ENCODE data around the gene CD55.

Gene CD55

DNA sequence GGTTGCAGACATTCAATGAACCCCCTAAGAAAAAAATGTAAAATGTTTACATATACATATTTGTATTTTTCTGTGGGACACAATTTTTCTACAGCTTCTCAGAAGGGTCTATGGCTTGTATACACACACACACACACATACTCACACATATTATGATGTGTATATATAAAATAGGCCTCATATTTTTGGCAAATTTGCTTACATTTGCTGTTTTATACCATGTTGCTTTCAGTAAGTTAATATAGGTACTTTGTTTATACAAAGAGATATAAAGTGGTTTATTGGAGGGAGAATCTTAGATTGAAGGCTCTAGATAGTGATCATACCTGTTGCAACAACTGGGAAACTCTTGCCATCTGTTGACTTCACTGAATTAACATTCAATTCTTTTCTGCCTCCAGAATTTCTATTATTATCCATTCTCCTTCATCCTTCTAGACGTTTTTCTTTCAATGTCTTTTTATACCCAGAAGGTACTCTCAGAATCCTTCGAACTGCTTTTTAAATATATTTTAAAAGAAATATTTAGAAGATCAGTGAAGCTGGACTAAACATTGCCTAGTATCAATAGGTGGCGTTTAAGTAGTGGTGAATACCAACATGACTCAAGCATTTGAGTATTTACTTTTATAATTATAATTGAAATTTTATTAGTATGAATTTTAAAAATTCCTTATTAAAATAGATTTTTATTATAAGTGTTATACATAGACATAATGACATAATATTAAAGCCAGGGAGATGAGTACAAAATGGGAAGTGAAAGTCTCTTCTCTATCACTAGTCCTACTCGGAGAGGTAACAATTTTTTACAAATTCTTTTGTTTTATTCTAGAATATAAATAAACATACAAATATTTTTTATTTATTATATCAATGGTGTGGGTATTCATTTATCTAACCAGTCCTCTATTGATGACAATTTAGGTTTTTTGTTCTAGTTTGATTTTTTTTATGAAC, 10.2 kb downstream of the CD55 start:
- DNase-seq = no peak

DNA sequence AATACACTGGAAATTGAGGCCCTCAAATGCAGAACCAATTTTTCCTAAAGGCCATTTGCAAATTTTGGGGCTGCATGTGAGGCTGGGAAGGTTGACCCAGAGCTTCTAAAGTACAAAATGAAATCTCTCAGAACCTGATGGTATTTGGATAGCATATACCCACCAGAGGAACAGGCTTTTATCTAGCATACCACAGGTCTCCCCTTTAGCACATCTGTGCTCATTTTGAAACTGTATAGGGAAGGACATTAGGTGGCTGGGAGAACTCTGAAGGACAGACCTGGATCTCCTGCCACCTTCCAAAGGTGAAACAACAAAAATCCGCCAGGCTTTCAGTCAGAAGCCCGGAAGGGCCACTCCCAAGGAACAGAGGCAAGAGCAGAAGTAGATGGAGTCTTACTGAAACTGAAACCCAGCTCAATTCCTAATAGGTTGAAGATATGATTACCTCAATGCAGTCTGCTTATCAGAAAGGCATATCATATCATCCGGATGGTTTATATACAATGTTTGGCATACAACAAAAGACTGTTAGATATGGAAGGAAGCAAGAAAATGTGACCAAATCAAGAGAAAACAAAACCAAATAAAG, 11.6 kb downstream of the CD55 start:
- DNase-seq = no peak

DNA sequence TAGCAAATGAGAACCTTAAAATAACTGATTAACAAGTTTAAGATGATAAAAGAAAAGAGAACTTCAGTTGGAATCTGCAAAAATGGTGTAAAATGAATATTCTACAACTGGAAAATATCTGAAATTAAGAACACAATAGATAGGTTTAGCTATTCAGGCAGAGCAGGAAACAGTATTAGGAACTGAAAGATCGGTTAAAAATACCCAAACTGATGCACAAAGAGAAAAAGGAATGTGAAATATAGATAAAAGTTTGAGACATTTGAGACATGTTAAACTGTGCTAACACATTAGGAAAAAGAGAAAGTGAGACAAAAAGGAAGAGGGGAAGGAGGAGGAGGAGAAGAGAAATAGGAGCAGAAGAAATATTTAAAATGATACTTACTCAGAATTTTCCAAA, 12.1 kb downstream of the CD55 start:
- DNase-seq = no peak

DNA sequence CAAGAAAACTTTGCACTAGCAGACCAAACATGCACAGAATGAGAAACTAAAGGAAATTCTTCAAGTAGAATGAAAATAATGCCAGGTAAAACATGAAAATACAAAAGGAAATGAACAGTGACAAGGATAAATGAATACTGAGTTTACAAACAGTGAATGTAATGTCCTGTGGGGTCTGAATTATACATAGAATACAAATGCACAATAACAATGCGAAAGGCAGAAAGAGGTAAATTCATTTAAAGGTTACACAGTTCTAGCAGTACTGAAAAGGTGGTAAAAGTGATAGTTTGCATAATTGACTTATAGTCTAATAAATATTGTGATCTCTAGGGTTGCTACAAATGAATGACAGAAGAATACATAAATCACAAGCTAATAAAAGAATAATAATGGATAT, 12.9 kb downstream of the CD55 start:
- no peak for DNase-seq

DNA sequence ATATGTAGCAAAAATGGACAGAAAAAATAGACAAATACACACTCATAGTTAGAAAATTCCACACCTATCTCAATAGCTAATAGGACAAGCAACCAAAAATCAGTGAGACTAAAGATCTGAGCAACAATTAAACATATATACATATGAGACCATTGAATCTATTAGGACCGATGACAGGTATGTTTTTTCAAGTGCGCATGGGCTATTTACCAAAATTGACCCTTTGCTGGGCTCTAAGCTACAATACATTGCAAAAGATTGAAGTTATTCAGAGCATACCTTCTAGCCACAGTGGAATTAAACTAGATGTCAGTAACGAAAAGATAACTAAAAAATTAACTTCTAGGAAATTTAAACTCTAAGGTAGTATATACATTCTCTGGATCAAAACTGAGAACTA, 13.7 kb downstream of the CD55 start:
- no peak for DNase-seq

DNA sequence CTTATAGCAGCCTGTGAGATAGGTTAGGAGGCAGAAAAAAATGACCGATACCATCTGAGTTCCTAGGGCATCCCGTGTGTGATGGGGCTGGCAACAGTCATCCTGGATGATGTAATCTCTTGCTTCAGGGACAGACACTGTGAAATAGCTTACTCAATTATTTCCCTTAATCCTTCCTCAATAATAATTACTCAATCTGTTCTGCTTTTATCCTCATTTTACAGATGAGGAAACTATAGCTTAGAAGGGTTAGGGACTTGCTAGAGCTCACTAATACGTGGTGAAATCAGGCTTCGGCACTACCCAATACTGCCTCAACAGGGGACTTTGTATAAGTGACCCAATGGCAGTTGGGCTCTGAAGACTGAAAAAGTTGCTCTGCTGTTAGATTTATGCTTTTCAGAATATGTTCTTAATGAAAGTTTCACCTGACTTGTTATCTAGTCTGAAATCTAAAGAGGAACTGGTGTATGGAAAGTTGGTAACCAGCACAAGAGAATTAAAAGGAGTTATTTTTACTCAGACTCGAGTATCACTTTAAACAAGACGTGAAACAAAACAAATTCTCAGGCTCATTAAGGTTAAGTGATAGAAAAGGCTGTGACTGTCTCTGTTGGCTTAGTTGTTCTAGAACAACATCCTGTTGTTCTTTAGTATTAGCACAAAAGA, 14.4 kb downstream of the CD55 start:
- DNase-seq = peak; percentile 52

DNA sequence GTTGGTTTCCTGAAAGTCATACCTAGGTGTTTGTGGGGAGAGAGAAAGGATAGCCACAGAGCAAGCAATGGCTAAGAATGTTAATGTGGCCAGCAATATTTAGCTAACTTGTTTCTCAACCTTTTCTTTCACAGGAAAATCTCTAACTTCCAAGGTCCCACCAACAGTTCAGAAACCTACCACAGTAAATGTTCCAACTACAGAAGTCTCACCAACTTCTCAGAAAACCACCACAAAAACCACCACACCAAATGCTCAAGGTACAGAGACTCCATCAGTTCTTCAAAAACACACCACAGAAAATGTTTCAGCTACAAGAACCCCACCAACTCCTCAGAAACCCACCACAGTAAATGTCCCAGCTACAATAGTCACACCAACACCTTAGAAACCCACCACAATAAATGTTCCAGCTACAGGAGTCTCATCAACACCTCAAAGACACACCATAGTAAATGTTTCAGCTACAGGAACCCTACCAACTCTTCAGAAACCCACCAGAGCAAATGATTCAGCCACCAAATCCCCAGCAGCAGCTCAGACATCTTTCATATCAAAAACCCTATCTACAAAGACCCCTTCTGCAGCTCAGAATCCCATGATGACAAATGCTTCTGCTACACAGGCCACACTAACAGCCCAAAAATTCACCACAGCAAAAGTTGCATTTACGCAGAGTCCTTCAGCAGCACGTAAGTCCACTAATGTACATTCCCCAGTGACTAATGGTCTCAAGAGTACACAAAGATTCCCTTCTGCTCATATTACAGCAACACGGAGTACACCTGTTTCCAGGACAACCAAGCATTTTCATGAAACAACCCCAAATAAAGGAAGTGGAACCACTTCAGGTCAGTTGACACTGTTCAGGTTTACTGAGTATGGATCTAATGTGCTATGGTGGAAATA, 15.3 kb downstream of the CD55 start:
- DNase-seq = peak; percentile 77

DNA sequence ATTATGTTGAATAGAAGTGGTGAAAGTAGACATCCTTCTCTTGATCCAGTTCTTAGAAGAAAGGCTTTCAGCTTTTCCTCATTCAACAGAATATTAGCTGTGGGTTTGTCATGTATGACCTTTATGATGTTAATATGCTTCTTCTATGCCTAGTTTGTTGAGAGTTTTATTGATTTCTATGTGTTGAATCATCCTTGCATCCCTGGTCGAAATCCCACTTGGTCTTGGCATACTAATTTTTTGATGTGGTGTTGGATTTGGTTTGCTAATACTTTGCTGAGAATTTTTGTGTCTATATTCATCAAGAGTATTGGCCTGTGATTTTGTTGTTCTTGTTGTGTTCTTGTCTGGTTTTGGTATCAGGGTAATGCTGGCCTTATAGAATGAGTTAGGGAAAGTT, 20.9 kb downstream of the CD55 start:
- DNase-seq = no peak

DNA sequence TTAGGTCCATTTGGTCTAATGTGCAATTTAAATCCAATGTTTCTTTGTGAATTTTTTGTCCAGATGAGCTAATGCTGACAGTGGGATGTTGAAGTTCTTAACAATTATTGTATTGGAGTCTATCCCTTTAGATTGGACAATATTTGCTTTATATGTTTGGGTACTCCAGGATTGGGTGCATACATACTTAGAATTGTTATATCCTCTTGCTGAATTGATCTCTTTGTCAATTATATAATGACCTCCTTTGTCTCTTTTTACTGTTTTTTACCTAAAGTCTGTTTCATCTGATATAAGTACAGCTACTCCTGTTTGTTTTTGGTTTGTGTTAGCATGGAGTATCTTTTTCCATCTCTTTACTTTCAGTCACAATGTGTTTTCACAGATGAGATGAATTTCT, 22.2 kb downstream of the CD55 start:
- no peak for DNase-seq

DNA sequence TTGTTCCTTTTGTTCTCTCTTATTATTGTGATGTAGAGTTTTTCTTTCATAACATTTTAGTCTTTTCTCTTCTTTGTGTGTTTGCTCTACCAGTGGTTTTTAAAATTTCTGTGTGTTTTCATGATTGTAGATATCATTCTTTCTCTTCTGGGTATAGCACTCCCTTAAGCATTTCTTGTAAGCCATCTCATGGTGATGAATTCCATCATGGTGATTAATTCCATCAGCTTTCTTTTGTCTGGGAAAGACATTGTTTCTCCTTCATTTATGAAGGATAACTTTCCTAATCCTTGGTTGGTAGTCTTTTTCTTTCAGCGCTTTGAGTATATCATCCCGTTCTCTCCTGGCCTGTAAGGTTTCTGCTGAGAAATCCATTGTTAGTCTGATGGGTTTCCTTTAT, 22.7 kb downstream of the CD55 start:
- no peak for DNase-seq

DNA sequence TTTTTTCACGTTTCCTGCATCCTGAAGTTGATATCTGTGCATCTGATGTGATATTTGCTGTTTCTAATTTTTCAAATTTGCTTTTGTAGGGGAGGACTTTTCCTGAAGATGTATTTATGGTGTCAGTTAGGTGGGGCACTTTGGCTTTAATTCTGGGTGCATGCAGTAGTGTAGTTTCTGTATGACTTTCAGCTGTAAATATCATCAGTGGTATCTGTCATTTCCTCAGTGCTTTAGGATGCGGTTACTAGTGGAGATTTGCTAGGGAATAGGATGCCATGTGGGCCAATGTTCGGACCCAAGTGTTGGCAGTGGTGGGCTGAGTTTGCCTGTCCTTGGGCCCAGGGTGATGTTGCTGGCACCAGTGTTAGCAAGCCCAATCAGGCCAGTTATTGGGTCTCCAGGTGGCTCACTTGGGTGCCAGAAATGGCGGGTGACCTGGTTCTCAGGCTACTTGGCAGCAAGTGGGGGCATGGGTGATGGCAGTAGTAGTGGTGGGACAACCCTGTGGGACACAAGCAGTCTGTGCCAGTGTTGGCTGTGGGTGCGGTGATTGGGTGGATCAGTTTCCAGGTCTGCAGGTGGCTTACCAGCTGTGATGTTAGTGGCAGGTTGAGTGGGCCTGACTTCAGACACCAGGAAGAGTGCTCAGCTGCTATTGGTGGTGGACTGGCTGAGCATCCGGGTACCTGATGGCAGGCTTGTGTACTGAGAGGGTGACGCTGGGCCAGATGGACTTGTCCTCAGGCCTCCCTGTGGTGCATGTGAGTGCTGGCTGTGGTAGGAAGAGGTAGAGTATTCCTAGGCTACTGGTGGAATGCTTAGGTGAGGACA, 24.4 kb downstream of the CD55 start:
- DNase-seq = peak; percentile 30

DNA sequence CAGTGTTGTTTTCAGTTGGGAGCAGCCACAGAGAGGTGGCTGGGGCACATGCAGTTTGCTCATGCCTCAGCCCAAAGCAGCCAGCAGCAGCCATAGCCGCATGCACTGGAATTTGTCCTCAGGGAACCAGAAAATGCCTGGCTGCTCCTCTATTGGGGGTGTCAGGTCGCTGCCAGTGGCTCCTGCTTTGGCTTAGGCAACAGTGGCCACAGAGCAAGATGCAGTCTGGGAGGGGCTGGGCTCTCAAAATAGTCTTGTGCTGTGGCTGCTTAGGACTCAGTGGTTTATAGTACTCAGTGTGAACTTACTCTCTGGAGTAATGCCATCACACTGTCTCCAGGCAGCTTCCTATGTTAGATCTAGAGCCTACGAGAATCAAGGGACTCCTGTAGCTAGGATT, 25.0 kb downstream of the CD55 start:
- no peak for DNase-seq

DNA sequence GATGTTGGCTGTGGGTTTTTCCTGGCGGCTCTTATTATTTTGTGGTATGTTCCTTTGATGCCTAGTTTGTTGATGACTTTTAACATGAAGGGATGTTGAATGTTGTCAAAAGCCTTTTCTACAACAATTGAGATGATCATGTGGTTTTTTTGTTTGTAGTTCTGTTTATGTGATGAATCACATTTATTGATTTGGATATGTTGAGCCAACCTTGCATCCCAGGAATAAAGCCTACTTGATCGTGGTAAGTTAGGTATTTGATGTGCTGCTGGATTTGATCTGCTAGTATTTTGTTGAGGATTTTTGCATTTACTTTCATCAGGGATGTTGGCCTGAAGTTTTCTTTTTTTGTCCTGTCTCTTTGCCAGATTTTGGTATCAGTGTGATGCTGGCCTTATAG, 28.5 kb downstream of the CD55 start:
- DNase-seq = no peak

DNA sequence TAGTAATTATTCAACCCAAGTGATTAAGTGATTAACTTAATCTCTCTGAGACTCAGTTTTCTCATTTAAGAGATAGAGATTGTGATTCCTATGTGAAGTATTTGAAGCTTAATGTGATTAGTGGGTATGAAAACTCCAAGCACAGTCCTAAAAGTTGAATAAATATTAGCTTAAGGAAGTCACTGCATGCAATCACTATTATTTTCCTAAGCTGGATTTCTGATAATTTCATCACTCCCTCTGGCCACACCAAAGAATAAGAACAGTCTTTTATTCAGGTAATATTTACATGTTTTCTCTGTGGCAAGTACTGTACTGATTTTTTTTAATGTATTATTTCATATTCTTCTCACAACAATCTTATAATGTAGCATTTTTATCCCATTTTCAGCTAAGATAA, 31.1 kb downstream of the CD55 start:
- DNase-seq = no peak

DNA sequence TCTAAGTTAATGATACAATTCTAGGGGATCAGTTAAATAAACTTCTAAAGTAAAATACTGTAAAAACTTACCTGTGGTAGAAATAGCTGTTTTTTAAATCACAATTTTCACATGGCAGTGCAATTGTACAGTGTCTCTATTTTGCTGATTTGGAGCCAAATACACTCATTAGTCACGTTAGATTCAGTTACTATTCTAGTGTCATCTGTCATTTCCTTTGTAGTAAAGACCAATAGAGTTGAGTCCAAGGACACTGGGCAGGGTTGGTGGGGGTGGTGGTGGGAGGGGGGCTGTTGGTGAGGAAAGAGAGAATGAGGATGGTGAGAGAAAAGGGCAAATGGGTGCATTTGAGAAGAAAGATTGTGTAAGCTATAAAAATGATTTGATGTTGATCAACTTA, 33.6 kb downstream of the CD55 start:
- DNase-seq = no peak

DNA sequence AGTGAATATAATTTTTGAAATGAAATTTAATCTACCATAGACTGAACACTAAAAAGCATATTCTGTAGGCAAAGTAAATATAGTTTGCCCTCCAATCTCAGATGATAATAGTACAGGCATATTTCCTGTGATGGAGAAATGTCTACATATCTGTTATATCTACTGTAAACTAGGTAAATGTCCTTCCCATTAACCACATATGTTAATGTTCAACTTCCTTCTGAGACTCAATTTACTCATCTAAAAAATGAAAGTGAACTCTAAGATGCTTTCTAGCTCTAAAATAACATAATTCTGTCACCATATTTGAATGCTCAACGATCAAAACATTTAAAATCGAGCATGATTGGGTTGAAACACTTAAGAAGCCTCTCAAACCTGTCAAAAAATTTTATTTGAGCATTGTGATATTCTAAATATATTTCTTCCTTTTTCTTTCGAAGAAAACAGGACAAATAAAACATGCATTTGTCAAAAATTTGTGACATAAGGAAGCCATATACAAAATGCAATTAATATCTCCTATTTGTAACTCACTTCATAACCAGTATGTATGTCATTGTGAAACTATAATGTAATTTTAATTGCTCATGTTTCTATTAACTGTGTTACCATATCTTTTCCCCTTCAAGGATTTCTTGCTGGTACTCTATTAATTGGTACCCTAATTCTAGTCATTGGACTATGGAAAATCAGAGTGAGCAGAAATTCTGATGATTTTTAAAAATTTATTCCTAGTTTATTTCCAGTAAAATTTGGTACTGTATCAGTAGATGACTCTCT, 34.2 kb downstream of the CD55 start:
- DNase-seq = no peak

DNA sequence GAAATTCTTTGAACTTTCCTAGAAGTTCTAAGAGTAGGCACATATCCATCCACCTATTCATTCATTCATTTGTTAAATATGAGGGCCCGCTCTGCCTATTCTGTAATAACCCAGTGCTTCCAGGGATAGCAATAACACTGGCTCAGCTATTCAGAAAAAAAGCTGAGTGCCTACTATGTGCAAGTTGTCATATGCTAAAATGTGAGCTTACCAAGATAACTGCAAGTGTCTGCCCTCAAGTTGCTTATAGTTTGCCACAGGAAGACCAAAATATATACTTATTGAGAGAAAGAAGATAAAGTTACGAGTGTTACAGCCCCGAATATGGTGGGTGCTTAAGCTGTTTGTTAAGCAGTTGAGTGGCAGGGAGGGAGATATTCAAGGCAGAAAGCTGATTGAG, 39.6 kb downstream of the CD55 start:
- DNase-seq = no peak

DNA sequence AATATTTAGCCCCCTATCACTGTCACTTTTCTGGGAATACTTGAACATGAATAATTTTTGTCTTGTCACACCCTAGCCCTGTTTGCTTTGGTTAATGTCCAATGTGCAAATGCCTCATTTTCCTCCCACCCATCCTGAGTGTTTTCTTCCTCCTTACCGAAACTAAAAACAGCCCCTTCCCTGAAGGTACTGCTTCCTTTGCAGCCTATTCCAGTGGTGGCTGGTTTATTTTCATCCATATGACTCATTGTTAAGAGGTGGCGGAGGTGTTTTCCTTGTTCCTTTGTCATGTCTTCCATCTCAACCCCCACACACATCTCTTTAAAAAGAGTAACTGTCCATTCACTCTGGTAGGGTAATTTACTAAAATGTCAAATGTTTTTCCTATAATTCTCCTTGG, 40.4 kb downstream of the CD55 start:
- DNase-seq = no peak

DNA sequence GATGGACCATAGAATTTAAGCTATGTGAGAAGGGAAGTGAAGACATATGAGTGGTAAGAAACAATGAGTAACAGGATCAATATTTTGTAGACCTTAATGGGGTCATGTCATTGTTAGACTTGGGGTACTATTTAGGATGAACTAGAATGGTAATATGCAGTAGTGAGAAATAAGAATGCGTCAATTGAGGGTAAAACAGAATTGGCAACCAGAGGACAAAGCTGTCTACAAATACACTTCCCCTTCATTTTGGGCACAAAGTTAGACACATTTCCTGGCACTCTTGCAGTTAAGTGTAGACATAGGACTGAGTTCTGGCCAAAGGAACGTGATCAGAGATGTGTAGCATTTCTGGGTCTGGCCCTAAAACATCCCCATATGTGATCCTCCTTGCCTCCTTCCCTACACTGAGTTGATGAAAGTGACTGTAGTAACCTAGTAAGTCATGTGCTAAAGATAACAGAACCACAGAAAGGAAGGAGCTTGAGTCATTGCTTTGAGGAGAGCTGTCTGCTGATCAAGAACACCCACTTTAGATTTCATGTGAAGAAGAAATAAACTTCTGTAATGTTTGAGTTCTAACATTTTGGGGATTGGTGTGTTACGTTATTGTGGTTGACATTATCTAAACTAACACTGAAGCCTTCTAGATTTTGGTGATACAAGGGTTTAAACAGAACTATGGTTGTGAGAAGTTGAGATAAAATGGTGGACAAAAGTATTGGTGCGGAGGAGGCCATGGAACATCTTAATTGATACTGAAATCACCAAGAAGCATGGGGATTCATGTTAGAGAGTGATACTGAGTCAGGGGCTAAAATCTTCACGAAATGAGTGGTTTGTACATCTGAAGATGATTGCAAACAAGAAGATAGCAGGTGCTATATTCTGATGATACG, 41.7 kb downstream of the CD55 start:
- peak; percentile 69 for DNase-seq

DNA sequence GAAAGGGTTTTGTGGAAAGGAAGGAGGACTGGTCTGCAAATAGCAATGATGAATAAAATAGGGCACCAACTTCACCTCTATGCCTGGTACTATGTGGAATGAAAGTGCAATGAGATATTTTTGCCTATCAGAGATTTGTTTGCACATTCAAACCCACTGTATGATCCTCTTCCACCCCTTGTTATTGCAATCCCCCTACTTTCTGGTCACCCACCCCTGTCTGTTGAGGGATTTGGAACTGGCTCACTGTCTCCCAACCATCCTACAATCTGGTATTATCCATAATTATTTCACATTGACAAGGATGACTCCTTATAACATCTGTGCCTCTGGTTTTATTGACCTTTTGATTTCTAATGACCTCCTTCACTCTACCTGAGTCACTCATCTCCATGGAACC, 42.4 kb downstream of the CD55 start:
- DNase-seq = no peak
